Thyroid gland (tissue), 4 donors: ENCODE measurements around the gene CHMP1A. TPM values are rescaled to one million over a fixed set of nuclear protein-coding genes. Genes with fewer than 3 reads are reported as not detected.
"Not testable (repeated sequence)": the region's sequence is repeated elsewhere in the genome, so short reads cannot be mapped to it uniquely, and the experiment has no call there.

ENCODE experiments used
- DNase-seq, 2 donors: peaks; one replicate each; pipeline ENCODE4 v3.0.0-alpha.2; 2019
- H3K27ac ChIP-seq, 3 donors: fragments of 200-600 bp; sonication (generic); 1 replicate in 2 of 3; 2 replicates in 1 of 3; pipeline ENCODE4 v1.5.1; 2016 to 2019; ENCODE audit warnings: mild to moderate bottlenecking in 1 of 3, moderate library complexity in 1 of 3
- H3K27me3 ChIP-seq: fragments of 200-600 bp; sonication (generic); one replicate; pipeline ENCODE4 v1.5.1; 2019
- H3K36me3 ChIP-seq, 2 donors: fragments of 200-600 bp; sonication (generic); one replicate each; pipeline ENCODE4 v1.5.1; 2016 to 2019
- H3K4me1 ChIP-seq, 2 donors: fragments of 200-600 bp; sonication (generic); one replicate each; pipeline ENCODE4 v1.5.1; 2017 to 2019
- H3K4me3 ChIP-seq, 3 donors: fragments of 200-600 bp; sonication (generic); replicated peaks in 1 of 3; 1 replicate in 2 of 3; 2 replicates in 1 of 3; pipeline ENCODE4 v1.5.1; 2016; ENCODE audit warnings: mild to moderate bottlenecking in 1 of 3
- H3K9me3 ChIP-seq: fragments of 200-600 bp; sonication (generic); one replicate; pipeline ENCODE4 v1.5.1; 2017
- POLR2A ChIP-seq, 2 donors: fragments of 450-650 bp; IDR thresholded peaks; one replicate each; pipeline ENCODE4 v1.6.1; 2017; ENCODE audit warnings: antibody characterized with exemption in 2 of 2, mild to moderate bottlenecking in 2 of 2, moderate library complexity in 1 of 2
- WGBS, 2 donors: methylation state at CpG; one replicate each; pipeline ENCODE4 v1.1.5; 2017; 5-methylcytosine and 5-hydroxymethylcytosine counted together
- intact Hi-C: fragments of 100-400 bp; cut with DNase I; formaldehyde crosslinking; loops from one replicate; pipeline ENCODE4 v1.15.1; 2023
- total RNA-seq, 4 donors: library from RNA; depleted of rRNA; stranded (reverse); fragments of >200 nt; gene quantifications; one replicate each; pipeline ENCODE4 v1.2.3, GENCODE V29; 2016
- TF ChIP-seq, protein P1 (sequence below), 6 experiments: fragments of 200-600 bp in 3 of 6; fragments of 450-650 bp in 3 of 6; sonication (generic) in 3 of 6; IDR thresholded peaks; one replicate each; pipeline ENCODE4 v1.5.1; 2016 to 2019; ENCODE audit warnings: antibody characterized with exemption in 6 of 6, mild to moderate bottlenecking in 2 of 6, inconsistent platforms in 1 of 6, moderate library complexity in 1 of 6

Gene CHMP1A
- total RNA-seq, 4 donors from 2014 or later, result 66.8 to 95.1 (median 76.0) TPM

DNA sequence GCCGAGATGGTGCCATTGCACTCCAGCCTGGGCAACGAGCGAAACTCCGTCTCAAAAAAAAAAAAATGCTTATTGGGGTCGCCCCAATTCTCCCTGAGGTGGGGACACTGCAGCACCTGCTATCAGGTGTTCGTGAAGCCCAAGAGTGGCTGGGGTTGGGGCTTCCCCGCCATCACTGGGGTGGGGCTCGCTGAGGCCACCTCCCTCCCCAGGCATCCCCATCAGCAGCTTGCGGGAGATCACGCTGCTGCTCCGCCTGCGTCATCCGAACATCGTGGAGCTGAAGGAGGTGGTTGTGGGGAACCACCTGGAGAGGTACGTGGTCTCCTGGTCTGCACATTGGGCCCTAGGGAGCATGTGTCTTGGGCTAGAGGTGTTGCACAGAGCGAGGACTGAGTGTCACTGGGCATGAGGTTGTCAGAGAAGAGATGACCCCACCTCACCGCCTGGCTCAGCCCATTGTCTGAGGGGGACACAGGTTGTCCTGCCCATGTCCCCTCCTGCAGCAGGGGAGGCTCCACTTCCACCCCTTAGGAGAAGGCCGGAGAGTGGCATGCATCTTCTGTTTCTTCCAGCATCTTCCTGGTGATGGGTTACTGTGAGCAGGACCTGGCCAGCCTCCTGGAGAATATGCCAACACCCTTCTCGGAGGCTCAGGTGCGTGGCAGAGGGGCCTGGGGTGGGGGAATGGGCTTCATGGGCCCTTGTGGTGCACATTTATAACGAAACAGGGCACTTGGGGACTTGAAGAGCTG is 33.9 kb upstream of the CHMP1A start:
- Histone ChIP-seq H3K27ac (no peak overlapping the region), H3K4me1 (peaks cover 8 to 11% of the 10 kb centered on the region in 2 donors), H3K36me3 (peaks cover 32 to 38% of the 10 kb centered on the region in 2 donors), H3K27me3 (no peaks in the 10 kb centered on the region), H3K9me3 (no peaks in the 10 kb centered on the region), H3K4me3 (no peak overlapping the region)
- WGBS, 2 donors, result 95 to 98% methylated on average over 14 to 20 of the region's 21 CpGs
- no peak for TF ChIP-seq POLR2A (IDR thresholded peaks at IDR 0.05)
- TF ChIP-seq, protein P1, sequence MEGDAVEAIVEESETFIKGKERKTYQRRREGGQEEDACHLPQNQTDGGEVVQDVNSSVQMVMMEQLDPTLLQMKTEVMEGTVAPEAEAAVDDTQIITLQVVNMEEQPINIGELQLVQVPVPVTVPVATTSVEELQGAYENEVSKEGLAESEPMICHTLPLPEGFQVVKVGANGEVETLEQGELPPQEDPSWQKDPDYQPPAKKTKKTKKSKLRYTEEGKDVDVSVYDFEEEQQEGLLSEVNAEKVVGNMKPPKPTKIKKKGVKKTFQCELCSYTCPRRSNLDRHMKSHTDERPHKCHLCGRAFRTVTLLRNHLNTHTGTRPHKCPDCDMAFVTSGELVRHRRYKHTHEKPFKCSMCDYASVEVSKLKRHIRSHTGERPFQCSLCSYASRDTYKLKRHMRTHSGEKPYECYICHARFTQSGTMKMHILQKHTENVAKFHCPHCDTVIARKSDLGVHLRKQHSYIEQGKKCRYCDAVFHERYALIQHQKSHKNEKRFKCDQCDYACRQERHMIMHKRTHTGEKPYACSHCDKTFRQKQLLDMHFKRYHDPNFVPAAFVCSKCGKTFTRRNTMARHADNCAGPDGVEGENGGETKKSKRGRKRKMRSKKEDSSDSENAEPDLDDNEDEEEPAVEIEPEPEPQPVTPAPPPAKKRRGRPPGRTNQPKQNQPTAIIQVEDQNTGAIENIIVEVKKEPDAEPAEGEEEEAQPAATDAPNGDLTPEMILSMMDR (IDR thresholded peaks at IDR 0.05), result no peak
- intact Hi-C loops, result no loop called here
- no peak for DNase-seq

DNA sequence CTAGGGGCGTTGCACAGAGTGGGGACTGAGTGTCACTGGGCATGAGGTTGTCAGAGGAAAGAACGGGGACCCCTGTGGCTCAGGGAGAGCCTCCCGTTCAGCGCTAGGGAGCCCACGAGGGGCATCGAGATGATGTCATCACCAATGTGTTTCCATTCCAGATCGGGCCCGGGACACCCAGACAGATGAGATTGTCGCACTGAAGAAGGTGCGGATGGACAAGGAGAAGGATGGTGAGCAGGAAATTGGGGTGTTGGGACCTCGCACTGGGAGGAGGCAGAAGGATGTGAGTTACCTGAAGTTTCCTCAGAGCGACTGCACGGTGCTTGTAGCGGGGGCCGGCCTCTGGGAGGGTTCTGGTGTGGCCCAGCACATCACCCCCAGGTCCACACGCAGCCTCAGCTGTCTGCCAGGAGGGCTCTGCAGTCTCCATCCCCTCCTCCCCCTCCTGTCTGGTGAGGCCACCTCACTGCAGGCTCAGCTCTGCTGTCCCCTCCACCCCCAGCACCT is 32.9 kb upstream of the CHMP1A start:
- peaks cover 32 to 38% of the 10 kb centered on the region in 2 donors for H3K36me3 ChIP-seq

DNA sequence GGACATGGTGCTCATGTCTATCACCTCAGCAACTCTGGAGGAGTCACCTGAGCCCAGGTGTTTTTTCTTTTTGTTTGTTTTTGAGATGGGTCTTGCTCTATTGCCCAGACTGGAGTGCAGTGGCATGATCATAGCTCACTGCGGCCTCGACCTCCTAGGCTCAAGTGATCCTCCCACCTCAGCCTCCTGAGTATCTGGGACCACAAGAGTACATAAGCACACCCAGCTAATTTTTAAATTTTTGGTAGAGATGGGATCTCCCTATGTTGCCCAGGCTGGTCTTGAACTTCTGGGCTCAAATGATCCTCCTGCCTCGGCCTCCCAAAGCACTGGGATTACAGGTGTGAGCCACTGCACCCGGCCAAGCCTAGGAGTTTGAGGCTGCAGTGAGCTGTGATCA is 32.1 kb upstream of the CHMP1A start:
- intact Hi-C loops, H3K27ac ChIP-seq, DNase-seq, H3K27me3 ChIP-seq, H3K4me3 ChIP-seq, H3K9me3 ChIP-seq: not testable (repeated sequence)
- Histone ChIP-seq H3K36me3 (peaks cover 32 to 38% of the 10 kb centered on the region in 2 donors), H3K4me1 (peaks cover 8 to 11% of the 10 kb centered on the region in 2 donors)
- 78 to 91% methylated on average over 4 of the region's 4 CpGs for WGBS, 2 donors

More for the DNA sequence above, 32.9 kb upstream of the CHMP1A start:
- 93 to 97% methylated on average over 16 of the region's 16 CpGs for WGBS, 2 donors
- no peaks in the 10 kb centered on the region for H3K9me3 ChIP-seq
- no peaks in the 10 kb centered on the region for H3K27me3 ChIP-seq
- TF ChIP-seq, protein P1 (IDR thresholded peaks at IDR 0.05), result no peak
- TF ChIP-seq POLR2A (IDR thresholded peaks at IDR 0.05), result no peak
- H3K4me3 ChIP-seq, result no peak overlapping the region
- intact Hi-C loops, result no loop called here
- peaks cover 8 to 11% of the 10 kb centered on the region in 2 donors for H3K4me1 ChIP-seq
- DNase-seq, result no peak
- no peak overlapping the region for H3K27ac ChIP-seq

DNA sequence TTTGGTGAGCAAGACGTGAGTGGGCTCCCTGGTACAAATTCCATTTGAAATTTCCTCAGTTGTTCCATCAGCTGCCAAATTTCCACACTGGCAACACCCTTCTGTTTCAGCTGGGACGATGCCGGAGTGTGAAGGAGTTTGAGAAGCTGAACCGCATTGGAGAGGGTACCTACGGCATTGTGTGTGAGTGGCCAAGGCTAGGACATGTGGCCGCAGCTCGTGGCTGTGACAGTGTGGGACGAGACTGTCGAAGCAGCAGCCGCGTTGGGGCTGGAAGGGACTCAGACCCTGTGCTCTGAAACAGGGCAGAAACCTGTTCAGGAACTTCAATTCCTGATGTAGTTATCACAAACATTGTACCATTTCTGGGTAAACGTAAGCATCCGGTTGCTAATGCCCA is 31.6 kb upstream of the CHMP1A start:
- intact Hi-C loops, result no loop called here
- no peak overlapping the region for H3K27ac ChIP-seq
- WGBS, 2 donors, result 94 to 95% methylated on average over 13 of the region's 13 CpGs
- H3K9me3 ChIP-seq, result no peaks in the 10 kb centered on the region
- TF ChIP-seq POLR2A (IDR thresholded peaks at IDR 0.05), result no peak
- TF ChIP-seq, protein P1 (IDR thresholded peaks at IDR 0.05), result no peak
- H3K4me1 ChIP-seq, result peaks cover 8 to 11% of the 10 kb centered on the region in 2 donors
- no peak for DNase-seq
- no peak overlapping the region for H3K4me3 ChIP-seq
- H3K36me3 ChIP-seq, result peaks cover 29 to 34% of the 10 kb centered on the region in 2 donors
- H3K27me3 ChIP-seq, result no peaks in the 10 kb centered on the region

DNA sequence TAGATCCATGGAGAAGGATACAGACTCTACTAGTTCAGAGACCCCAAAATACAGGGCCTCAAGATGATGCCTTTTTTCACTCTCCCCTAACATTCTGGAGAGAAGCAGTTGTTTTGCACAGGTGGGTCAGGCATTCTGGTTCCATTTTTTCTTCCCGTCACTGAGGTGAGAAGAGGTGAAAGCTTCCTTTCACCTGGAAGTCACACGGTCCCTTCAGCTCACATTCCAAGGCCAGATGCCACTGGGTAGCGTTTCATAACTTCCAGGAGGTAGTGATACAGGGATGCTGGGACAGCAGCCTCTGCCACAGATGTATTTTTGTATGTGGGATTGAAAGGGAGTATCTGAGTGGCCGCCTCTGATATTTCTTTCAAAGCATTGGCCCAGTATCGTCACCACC is 30.9 kb upstream of the CHMP1A start:
- H3K27ac ChIP-seq, result no peak overlapping the region
- WGBS, 2 donors, result 94 to 98% methylated on average over 5 of the region's 5 CpGs
- H3K4me1 ChIP-seq, result peaks cover 8 to 11% of the 10 kb centered on the region in 2 donors
- intact Hi-C loops, result no loop called here
- no peaks in the 10 kb centered on the region for H3K9me3 ChIP-seq
- DNase-seq, result no peak
- no peaks in the 10 kb centered on the region for H3K27me3 ChIP-seq
- H3K4me3 ChIP-seq, result no peak overlapping the region
- TF ChIP-seq, protein P1 (IDR thresholded peaks at IDR 0.05), result no peak
- no peak for TF ChIP-seq POLR2A (IDR thresholded peaks at IDR 0.05)
- peaks cover 22 to 27% of the 10 kb centered on the region in 2 donors for H3K36me3 ChIP-seq
